Stimulated activated CD4-positive, alpha-beta T cell treated with anti-CD3 and anti-CD28 coated beads, Interleukin-1b, Interleukin-23, amount 100 ng/mL, for 4 hours (primary cell): ENCODE measurements around the gene OSBPL9.
"Not testable (repeated sequence)": the region's sequence is repeated elsewhere in the genome, so short reads cannot be mapped to it uniquely, and the experiment has no call there.

ENCODE experiments used
- DNase-seq, 2 donors: peaks; one replicate each; pipeline ENCODE4 v3.0.0-alpha.2; 2020; ENCODE audit warnings: low read depth in 2 of 2

OSBPL9 gene

GRCh38 chr1:51784997-51785421 lies 168.1 kb downstream of the OSBPL9 start:
- DNase-seq, result no peak

GRCh38 chr1:51788938-51789337 lies 172.0 kb downstream of the OSBPL9 start:
- no peak for DNase-seq

- DNase-seq, result no peak
Observed at GRCh38 chr1:51789342-51789741, 172.4 kb downstream of the OSBPL9 start.

- no peak for DNase-seq
Observed at GRCh38 chr1:51790385-51790784, 173.5 kb downstream of the OSBPL9 start.

GRCh38 chr1:51791888-51792287 lies 175.0 kb downstream of the OSBPL9 start:
- DNase-seq, result no peak

- DNase-seq, result no peak
Observed at GRCh38 chr1:51792864-51793263, 176.0 kb downstream of the OSBPL9 start.

GRCh38 chr1:51794260-51794659 lies 177.4 kb downstream of the OSBPL9 start:
- no peak for DNase-seq

- no peak for DNase-seq
Observed at GRCh38 chr1:51794868-51795267, 178.0 kb downstream of the OSBPL9 start.

GRCh38 chr1:51799372-51799771 lies 182.5 kb downstream of the OSBPL9 start:
- DNase-seq, result no peak

- DNase-seq, result no peak
Observed at GRCh38 chr1:51814513-51814912, 197.6 kb downstream of the OSBPL9 start.

- DNase-seq, result no peak
Observed at GRCh38 chr1:51818487-51818886, 201.6 kb downstream of the OSBPL9 start.

GRCh38 chr1:51819021-51819420 lies 202.1 kb downstream of the OSBPL9 start:
- not testable (repeated sequence) for DNase-seq

GRCh38 chr1:51819810-51820209 lies 202.9 kb downstream of the OSBPL9 start:
- no peak for DNase-seq

GRCh38 chr1:51829058-51829457 lies 212.2 kb downstream of the OSBPL9 start:
- no peak for DNase-seq

- DNase-seq, result no peak
Observed at GRCh38 chr1:51833700-51834099, 216.8 kb downstream of the OSBPL9 start.

GRCh38 chr1:51837243-51837642 lies 220.4 kb downstream of the OSBPL9 start:
- DNase-seq, result no peak
